NB4 (cell line): Measurements from ENCODE around the gene GLS.

ENCODE experiments used
- DNase-seq: peaks from one replicate; pipeline ENCODE4 v3.0.0; 2010; ENCODE audit warnings: low read depth
- H3K4me3 ChIP-seq: one replicate; pipeline ENCODE4 v1.5.1; 2011; ENCODE audit warnings: mild to moderate bottlenecking, low read depth, low read length, moderate library complexity
- MYC ChIP-seq: IDR thresholded peaks from 2 replicates; pipeline ENCODE4 v1.6.1; 2011; ENCODE audit warnings: low read depth, low read length
- POLR2A ChIP-seq: IDR thresholded peaks from 2 replicates; pipeline ENCODE4 v1.6.1; 2011; ENCODE audit warnings: mild to moderate bottlenecking; ENCODE audit not compliant: insufficient read length; ENCODE audit errors: extremely low read depth
- TF ChIP-seq, protein P1 (sequence below): IDR thresholded peaks from 2 replicates; pipeline ENCODE4 v1.6.1; 2011; ENCODE audit warnings: low read depth, low read length
- TF ChIP-seq, protein P2 (sequence below): IDR thresholded peaks from one replicate; pipeline ENCODE4 v1.5.1; 2012; ENCODE audit warnings: low read depth, low read length

The GLS gene

DNA sequence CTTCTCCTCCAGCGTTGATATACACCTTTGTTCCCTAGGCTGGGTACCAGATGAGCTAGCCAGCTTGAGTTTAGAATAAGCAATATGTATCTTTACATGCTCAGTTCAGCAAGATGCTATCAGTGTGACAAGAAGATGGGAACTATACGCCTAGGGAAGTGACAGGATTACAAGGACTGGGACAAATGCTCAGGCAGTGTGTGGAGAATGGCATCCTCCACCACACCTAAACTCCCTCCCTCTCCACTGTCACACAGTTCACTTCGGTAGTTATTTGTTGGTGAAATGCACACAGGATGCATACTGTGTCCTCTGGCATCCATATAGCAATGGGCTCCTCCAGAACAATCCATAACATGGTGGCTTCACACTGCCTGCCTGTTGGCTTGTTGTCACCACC, 125.7 kb downstream of the GLS start:
- DNase-seq: no peak
- TF ChIP-seq MYC: no peak

GRCh38 chr2:191006997-191007783, 126.6 kb downstream of the GLS start:
- TF ChIP-seq POLR2A (no peak), MYC (no peak)
- TF ChIP-seq, protein P1, sequence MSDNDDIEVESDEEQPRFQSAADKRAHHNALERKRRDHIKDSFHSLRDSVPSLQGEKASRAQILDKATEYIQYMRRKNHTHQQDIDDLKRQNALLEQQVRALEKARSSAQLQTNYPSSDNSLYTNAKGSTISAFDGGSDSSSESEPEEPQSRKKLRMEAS: no peak
- TF ChIP-seq, protein P2, sequence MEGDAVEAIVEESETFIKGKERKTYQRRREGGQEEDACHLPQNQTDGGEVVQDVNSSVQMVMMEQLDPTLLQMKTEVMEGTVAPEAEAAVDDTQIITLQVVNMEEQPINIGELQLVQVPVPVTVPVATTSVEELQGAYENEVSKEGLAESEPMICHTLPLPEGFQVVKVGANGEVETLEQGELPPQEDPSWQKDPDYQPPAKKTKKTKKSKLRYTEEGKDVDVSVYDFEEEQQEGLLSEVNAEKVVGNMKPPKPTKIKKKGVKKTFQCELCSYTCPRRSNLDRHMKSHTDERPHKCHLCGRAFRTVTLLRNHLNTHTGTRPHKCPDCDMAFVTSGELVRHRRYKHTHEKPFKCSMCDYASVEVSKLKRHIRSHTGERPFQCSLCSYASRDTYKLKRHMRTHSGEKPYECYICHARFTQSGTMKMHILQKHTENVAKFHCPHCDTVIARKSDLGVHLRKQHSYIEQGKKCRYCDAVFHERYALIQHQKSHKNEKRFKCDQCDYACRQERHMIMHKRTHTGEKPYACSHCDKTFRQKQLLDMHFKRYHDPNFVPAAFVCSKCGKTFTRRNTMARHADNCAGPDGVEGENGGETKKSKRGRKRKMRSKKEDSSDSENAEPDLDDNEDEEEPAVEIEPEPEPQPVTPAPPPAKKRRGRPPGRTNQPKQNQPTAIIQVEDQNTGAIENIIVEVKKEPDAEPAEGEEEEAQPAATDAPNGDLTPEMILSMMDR: no peak
- no peak overlapping the region for H3K4me3 ChIP-seq
- DNase-seq: no peak

More for the DNA sequence above, 125.7 kb downstream of the GLS start:
- no peak overlapping the region for H3K4me3 ChIP-seq

GRCh38 chr2:191008286-191008685, 127.7 kb downstream of the GLS start:
- TF ChIP-seq, protein P1: no peak
- no peak for TF ChIP-seq POLR2A
- TF ChIP-seq, protein P2: no peak
- TF ChIP-seq MYC: no peak

DNA sequence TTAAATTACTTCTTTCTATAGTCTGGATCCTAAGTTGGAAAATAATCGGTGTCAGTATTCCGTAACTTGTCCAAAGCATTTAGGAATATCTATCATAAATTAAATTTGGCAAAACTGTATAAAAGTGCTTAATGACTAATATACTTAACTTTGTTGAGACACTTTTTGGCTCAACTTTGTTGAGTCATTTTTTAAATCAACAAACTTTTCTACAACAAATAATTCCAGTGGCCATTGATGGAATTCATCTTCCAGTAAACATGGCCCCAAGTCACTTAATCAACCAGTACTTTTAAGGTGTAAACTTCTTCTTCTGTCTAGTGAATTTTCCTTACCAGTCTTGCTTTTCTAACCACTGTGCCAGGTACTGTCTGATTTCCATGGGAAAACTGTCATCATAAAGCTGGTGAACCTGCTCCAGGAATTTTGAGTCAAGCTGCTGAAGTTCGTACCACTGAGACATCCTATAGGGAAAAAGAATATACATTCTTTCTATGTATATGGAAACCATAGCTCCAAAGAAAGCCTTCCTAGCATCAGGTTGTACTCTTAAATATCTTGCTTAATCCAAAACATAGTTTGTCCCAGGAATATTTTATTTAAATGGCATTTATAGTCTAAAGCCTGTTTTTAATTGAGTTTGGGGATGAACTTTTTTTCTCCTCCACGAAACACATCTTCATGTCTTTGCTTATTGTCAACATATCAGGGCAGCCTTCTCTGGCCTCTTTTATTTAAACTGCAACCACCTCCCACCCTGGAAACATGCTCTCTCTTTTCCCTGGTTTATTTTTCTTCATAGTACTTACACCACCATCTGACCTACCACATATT, 129.1 kb downstream of the GLS start:
- no peak overlapping the region for H3K4me3 ChIP-seq
- TF ChIP-seq POLR2A (no peak), MYC (no peak)
- TF ChIP-seq, protein P1: no peak
- TF ChIP-seq, protein P2: no peak
- no peak for DNase-seq

More at GRCh38 chr2:191008286-191008685, 127.7 kb downstream of the GLS start:
- H3K4me3 ChIP-seq: no peak overlapping the region
- no peak for DNase-seq

- TF ChIP-seq, protein P2: no peak
- TF ChIP-seq POLR2A (no peak), MYC (no peak)
- TF ChIP-seq, protein P1: no peak
- no peak for DNase-seq
- peak overlapping the region; percentile 6 for H3K4me3 ChIP-seq
Measured at GRCh38 chr2:191010887-191011885, 130.6 kb downstream of the GLS start.
